WI38 (cell line): ENCODE results near the gene VPS54.
"Not testable (repeated sequence)": the region's sequence is repeated elsewhere in the genome, so short reads cannot be mapped to it uniquely, and the experiment has no call there.

ENCODE experiments used
- H3K4me3 ChIP-seq: 2 replicates; pipeline ENCODE4 v1.5.1; 2011; ENCODE audit warnings: low read depth, mild to moderate bottlenecking, control low read depth, low read length
- CTCF ChIP-seq: IDR thresholded peaks from 2 replicates; pipeline ENCODE4 v1.5.1; 2012; ENCODE audit warnings: low read depth, mild to moderate bottlenecking, control low read depth, low read length

VPS54 gene

GRCh38 chr2:64000630-64001381, 18.4 kb downstream of the VPS54 start:
- TF ChIP-seq CTCF: no peak
- H3K4me3 ChIP-seq: no peak overlapping the region

- TF ChIP-seq CTCF: no peak
- no peak overlapping the region for H3K4me3 ChIP-seq
These were observed 20.2 kb downstream of the VPS54 start for GRCh38 chr2:63999049-63999448.

DNA sequence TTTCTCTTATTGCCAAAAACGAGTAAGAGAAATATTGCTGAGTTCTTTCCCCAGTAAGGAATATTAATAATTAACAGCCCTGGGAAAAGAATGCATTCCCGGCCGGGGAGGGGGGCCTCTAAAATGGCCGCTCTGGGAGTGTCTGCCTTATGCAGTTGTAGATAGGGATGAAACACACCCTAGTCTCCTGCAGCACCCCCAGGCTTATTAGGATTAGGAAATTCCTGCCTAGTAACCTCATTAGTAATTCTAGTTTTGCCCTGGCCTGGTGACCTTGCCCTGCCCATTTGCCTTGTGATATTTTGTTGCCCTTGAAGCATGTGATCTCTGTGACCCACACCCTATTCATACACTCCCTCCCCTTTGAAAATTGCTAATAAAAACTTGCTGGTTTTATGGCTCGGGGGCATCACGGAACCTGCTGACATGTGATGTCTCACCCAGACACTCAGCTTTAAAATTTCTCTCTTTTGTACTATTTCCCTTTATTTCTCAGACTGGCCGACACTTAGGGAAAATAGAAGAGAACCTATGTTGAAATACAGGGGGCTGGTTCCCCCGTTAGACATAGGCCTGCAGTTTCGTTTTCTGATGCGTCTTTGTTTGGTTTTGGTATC, 22.5 kb downstream of the VPS54 start:
- not testable (repeated sequence) for H3K4me3 ChIP-seq

GRCh38 chr2:63994329-63995070, 24.7 kb downstream of the VPS54 start:
- H3K4me3 ChIP-seq: not testable (repeated sequence)

DNA sequence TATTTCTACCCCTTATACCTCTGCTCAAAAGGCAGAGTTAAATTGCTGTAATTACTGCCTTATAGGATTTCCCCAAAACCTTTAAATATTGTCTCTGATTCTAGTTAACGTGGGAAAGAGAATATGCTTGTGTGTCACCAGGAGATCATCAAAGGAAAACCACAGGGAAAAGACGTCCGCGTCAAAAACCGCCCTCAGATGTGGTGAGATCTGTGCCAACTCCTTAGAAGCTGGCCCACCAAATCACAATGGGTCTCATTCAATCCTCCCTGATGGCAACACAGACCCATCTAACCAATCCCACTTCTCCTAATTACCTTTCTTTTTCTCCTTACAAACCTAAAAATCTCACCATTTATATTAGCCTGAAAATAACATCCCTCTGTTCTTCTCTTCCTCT, 25.4 kb downstream of the VPS54 start:
- TF ChIP-seq CTCF: no peak
- no peak overlapping the region for H3K4me3 ChIP-seq

GRCh38 chr2:63993130-63993584, 26.1 kb downstream of the VPS54 start:
- H3K4me3 ChIP-seq: not testable (repeated sequence)

DNA sequence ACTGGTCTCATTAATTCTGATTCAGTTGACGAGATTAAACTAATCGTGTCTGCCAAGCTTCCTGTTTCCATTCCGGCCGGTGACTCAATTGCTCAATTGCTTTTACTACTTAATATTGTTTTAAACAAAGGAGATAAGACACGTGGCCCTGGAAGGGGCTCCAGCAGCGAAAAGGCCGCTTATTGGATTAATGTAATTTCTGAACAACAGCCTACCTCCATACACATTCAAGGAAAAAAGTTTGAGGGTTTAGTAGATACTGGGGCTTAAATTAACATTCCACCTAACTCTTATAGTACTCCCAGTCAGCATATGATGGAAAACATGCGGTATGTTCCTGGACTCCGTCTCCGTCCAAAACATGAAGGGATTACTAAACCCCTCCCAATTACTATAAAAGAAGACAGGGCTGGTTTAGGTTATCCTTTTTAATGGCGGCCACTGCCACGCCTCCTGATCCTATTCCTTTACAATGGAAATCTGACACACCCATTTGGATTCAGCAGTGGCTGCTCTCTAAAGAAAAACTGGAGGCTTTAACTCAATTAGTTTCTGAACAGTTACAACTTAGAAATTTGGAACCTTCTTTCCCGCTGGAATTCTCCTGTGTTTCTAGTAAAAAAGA, 27.1 kb downstream of the VPS54 start:
- no peak overlapping the region for H3K4me3 ChIP-seq
- TF ChIP-seq CTCF: no peak

- not testable (repeated sequence) for H3K4me3 ChIP-seq
These were observed 27.8 kb downstream of the VPS54 start for GRCh38 chr2:63991173-63991999.

DNA sequence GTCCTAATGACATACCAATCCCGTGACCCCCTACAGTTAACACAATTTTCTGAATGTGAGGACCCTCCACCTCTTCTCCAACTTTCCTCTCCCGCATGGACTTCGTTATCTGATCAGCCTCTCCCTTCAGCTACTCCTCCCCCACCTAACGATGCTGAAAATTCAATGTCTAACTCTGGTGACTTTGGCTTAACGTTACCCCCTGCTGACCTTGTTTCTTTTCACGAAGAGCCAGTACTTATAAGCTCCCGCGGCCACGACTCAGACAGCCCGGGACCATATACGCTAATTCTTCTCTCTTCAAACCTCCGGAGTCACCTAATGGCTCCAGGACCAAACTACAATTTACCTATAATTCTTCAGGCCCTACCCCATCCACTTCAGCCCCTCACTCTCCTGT, 29.2 kb downstream of the VPS54 start:
- no peak overlapping the region for H3K4me3 ChIP-seq
- TF ChIP-seq CTCF: no peak

DNA sequence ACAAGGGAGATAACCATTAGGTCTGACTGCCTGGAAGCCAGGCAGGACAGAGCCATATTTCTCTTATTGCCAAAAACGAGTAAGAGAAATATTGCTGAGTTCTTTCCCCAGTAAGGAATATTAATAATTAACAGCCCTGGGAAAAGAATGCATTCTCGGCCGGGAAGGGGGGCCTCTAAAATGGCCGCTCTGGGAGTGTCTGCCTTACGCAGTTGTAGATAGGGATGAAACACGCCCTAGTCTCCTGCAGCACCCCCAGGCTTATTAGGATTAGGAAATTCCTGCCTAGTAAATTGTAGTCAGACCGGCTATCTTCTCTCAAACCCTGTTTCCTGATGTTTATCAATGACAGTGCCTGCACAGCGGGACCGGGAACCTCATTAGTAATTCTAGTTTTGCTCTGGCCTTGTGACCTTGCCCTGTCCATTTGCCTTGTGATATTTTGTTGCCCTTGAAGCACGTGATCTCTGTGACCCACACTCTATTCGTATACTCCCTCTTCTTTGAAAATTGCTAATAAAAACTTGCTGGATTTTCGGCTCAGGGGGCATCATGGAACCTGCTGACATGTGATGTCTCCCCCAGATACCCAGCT, 30.3 kb downstream of the VPS54 start:
- H3K4me3 ChIP-seq: not testable (repeated sequence)
